ENCODE data around the gene DCANP1.

DCANP1 gene

DNA sequence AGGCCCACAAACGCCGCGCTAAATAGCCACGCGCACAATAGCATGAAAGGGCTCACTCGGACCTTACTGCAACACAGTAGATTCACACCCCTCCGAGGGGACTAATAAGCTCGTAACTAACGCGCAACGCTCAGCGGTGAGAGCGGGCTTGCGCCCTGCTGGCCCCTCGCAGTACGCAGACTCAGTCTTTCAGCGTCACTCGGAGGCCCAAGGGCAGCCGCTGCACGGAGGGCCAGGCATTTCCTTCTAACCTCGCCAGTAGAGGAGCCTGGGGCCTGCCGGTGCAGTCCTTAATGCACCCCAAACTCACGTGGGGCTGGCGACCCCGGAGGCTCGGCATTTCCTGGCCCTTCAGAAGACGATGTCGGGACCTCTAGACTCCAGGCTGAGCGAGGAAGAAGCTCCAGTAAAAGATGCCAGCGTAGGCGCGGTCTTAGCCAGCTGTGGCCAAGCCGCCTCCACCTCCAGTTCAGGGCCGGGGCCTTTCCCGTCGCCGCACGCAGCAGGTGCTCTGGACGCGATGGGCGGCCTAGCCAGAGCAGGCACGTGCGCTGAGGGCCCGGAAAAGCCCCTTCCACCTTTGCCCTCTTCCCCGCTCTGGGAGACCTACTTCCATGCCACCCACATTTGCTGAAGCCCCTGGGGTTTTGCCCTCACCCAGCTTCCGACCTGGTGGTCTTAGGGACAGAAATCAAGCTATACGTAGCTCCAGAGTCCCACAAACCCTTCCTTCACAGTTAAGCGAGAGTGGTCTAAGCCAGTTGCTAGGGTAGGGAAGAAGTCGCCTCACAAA is 43.3 kb upstream of the DCANP1 start:
- Histone ChIP-seq H3K36me3 (ENCODE audit: insufficient read depth, low read length) (no peaks in the 10 kb centered on the region), H3K9me3 (ENCODE audit: low read depth, low read length) (no peaks in the 10 kb centered on the region), H3K9ac (ENCODE audit: insufficient read length) (no peak overlapping the region), H3K4me3 (no peak overlapping the region), H3K27ac (no peak overlapping the region)
- DNase-seq (ENCODE audit: low read depth, low spot score) = no peak
- TF ChIP-seq POLR2AphosphoS5 (IDR thresholded peaks at IDR 0.05; ENCODE audit: borderline replicate concordance, low read depth, low read length) (no peak), FOXP2 (optimal IDR thresholded peaks at IDR 0.05; ENCODE audit: control extremely low read depth, extremely low read length, insufficient read depth) (no peak), EZH2 (IDR thresholded peaks at IDR 0.05) (no peak)

DNA sequence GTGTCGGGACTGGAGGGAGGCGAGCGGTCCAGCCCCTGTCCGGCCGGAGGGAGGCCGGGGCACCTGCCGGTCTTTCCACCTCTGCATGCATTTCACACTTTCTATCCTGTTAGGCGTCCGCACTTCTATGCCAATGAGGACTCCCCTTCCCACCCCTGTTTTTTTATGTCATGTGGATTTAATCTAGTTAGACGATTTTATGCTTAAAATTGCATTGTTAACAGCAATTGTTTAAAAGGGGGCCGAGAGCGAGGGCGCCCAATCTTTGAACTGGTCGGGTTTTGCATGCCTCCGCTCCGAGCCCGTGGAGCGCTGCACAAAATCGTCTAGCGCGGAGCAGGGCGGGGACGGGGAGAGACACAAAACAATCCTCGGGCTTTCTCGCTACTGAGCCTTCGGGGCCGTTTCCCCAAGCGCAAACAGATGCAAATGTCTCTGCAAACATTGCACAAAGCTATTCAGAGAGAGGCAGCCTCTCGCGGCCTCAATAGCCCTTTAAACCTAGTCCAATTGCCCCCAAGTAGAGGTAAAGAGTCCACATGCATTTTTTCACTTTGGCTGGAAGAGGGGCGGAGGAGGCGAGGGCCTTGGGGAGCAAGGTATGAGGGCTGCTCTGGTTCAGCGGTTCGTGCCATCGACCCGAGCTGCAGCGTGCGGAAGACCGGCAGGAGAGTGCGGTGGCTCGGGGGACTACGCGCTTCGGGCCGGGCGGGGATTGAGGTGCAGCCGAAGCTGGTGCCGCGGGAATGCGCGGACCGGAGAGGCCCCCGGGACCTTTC is 42.5 kb upstream of the DCANP1 start:
- TF ChIP-seq EZH2 (IDR thresholded peaks at IDR 0.05) (no peak), FOXP2 (optimal IDR thresholded peaks at IDR 0.05; ENCODE audit: control extremely low read depth, extremely low read length, insufficient read depth) (no peak), POLR2AphosphoS5 (IDR thresholded peaks at IDR 0.05; ENCODE audit: borderline replicate concordance, low read depth, low read length) (no peak)
- Histone ChIP-seq H3K27ac (no peak overlapping the region), H3K36me3 (ENCODE audit: insufficient read depth, low read length) (no peaks in the 10 kb centered on the region), H3K9ac (ENCODE audit: insufficient read length) (no peak overlapping the region), H3K4me3 (no peak overlapping the region), H3K9me3 (ENCODE audit: low read depth, low read length) (no peaks in the 10 kb centered on the region)
- DNase-seq (ENCODE audit: low read depth, low spot score) = no peak

GRCh38 chr5:135488727-135489465 is 41.7 kb upstream of the DCANP1 start:
- Histone ChIP-seq H3K27ac (no peak overlapping the region), H3K9ac (ENCODE audit: insufficient read length) (no peak overlapping the region), H3K9me3 (ENCODE audit: low read depth, low read length) (no peaks in the 10 kb centered on the region), H3K4me3 (peak overlapping the region; percentile 16; the same call in 1 of the 2 replicates), H3K36me3 (ENCODE audit: insufficient read depth, low read length) (no peaks in the 10 kb centered on the region)
- no peak for TF ChIP-seq POLR2AphosphoS5 (IDR thresholded peaks at IDR 0.05; ENCODE audit: borderline replicate concordance, low read depth, low read length)
- TF ChIP-seq EZH2 (IDR thresholded peaks at IDR 0.05) = no peak
- no peak for TF ChIP-seq FOXP2 (optimal IDR thresholded peaks at IDR 0.05; ENCODE audit: control extremely low read depth, extremely low read length, insufficient read depth)
- no peak for DNase-seq (ENCODE audit: low read depth, low spot score)

GRCh38 chr5:135487839-135488514 is 40.8 kb upstream of the DCANP1 start:
- DNase-seq (ENCODE audit: low read depth, low spot score) = no peak
- no peak overlapping the region for H3K9ac ChIP-seq (ENCODE audit: insufficient read length)
- H3K4me3 ChIP-seq = no peak overlapping the region
- H3K9me3 ChIP-seq (ENCODE audit: low read depth, low read length) = no peaks in the 10 kb centered on the region
- no peak overlapping the region for H3K27ac ChIP-seq
- no peak for TF ChIP-seq EZH2 (IDR thresholded peaks at IDR 0.05)
- no peak for TF ChIP-seq FOXP2 (optimal IDR thresholded peaks at IDR 0.05; ENCODE audit: control extremely low read depth, extremely low read length, insufficient read depth)
- TF ChIP-seq POLR2AphosphoS5 (IDR thresholded peaks at IDR 0.05; ENCODE audit: borderline replicate concordance, low read depth, low read length) = no peak
- no peaks in the 10 kb centered on the region for H3K36me3 ChIP-seq (ENCODE audit: insufficient read depth, low read length)

DNA sequence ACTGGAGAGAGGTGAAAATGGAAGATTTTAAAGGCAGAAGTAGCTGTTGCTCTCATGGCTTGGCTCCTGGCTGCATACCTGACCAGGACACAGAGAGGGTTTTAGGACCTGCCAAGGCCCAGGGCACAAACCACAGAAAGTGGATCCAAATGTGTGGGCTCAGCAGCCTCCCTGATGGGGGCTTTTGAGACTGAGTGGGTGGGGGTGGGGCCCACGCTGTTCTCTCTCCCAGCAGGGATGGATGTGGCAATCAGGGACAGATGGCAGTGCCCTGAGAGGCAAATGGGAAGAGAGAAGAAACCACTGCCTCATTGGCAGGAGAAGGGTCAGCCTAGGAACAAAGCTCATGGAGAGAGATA is 39.9 kb upstream of the DCANP1 start:
- Histone ChIP-seq H3K36me3 (ENCODE audit: insufficient read depth, low read length) (no peaks in the 10 kb centered on the region), H3K9me3 (ENCODE audit: low read depth, low read length) (no peaks in the 10 kb centered on the region), H3K4me3 (no peak overlapping the region), H3K9ac (ENCODE audit: insufficient read length) (no peak overlapping the region), H3K27ac (no peak overlapping the region)
- TF ChIP-seq FOXP2 (optimal IDR thresholded peaks at IDR 0.05; ENCODE audit: control extremely low read depth, extremely low read length, insufficient read depth) (no peak), EZH2 (IDR thresholded peaks at IDR 0.05) (no peak), POLR2AphosphoS5 (IDR thresholded peaks at IDR 0.05; ENCODE audit: borderline replicate concordance, low read depth, low read length) (no peak)
- no peak for DNase-seq (ENCODE audit: low read depth, low spot score)

- no peak overlapping the region for H3K9ac ChIP-seq (ENCODE audit: insufficient read length)
- H3K4me3 ChIP-seq = no peak overlapping the region
- H3K9me3 ChIP-seq (ENCODE audit: low read depth, low read length) = no peaks in the 10 kb centered on the region
- H3K27ac ChIP-seq = no peak overlapping the region
- no peak for DNase-seq (ENCODE audit: low read depth, low spot score)
- no peak for TF ChIP-seq EZH2 (IDR thresholded peaks at IDR 0.05)
- no peaks in the 10 kb centered on the region for H3K36me3 ChIP-seq (ENCODE audit: insufficient read depth, low read length)
Observed at GRCh38 chr5:135486131-135487036, 39.2 kb upstream of the DCANP1 start.

DNA sequence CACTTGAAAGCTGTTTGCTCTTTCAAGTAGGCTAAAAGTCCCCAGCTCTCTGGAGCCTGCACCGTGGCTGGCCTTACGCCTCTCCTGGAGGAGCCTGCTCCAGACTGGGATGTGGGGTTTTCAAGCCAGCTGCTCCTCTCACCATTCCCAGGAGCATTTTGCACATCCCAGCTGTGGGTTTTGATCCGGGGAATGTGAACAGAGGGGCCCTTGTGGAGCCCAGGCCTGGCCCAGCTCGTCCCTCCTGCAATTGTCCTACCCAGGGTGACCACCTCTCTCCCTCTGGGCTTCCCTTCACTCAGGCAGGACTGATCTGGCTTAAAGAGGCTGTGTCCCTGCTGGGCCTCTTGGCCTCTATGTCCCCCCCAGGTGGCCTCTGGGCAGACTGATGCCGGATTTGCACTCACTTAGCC is 37.5 kb upstream of the DCANP1 start:
- H3K4me3 ChIP-seq = no peak overlapping the region
- no peak for DNase-seq (ENCODE audit: low read depth, low spot score)
- H3K9me3 ChIP-seq (ENCODE audit: low read depth, low read length) = no peaks in the 10 kb centered on the region
- no peak overlapping the region for H3K9ac ChIP-seq (ENCODE audit: insufficient read length)
- H3K27ac ChIP-seq = no peak overlapping the region
- no peaks in the 10 kb centered on the region for H3K36me3 ChIP-seq (ENCODE audit: insufficient read depth, low read length)
- TF ChIP-seq POLR2AphosphoS5 (IDR thresholded peaks at IDR 0.05; ENCODE audit: borderline replicate concordance, low read depth, low read length) (no peak), EZH2 (IDR thresholded peaks at IDR 0.05) (no peak), FOXP2 (optimal IDR thresholded peaks at IDR 0.05; ENCODE audit: control extremely low read depth, extremely low read length, insufficient read depth) (no peak)
